GM18870 (cell line): ENCODE results near the gene MTFR2.
"Not testable (repeated sequence)": the region's sequence is repeated elsewhere in the genome, so short reads cannot be mapped to it uniquely, and the experiment has no call there.

Source experiments
- ATAC-seq: cut with Tn5 transposase; IDR thresholded peaks from one replicate; pipeline ENCODE4 v1.9.1; 2021; ENCODE audit warnings: moderate library complexity; ENCODE audit not compliant: unreplicated experiment

The MTFR2 gene

DNA sequence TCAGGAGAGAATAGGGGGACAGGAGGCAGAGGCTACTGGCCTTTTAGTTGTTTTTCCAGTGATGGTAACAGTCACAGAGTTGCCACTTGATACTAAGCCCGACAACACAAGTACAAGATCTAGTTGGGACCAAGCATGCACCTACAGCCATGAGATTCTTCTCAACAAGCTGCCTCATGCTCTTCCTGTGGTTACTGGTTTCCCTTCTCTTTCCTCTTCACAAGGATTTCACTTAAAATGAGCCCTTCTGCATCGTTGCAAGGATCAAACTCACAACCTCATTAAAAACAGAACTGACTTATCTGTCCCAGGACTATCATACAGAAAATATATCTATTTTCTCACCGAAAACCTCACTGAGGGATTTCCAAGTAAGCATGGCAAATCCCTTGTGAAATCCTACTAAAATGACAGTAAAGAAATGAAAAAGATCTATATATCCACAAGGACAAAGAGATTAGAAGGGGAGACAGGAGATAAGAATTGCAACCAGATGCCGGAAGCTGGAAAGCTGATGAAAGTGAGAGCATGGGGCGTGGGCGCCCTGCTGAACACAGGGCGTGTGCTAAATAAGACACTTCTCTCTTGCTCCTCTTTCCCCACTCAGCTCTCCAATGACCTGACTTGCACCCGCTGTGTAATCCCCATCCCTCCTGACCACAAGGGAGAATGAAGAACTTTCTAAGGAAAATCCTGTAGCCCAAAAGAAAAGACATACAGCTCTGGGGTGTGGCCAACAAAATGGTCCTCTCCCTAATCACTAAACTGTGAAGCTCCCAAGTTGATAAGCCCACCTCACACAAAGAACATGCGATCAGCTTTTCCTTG lies 13.4 kb downstream of the MTFR2 start:
- ATAC-seq: no peak

DNA sequence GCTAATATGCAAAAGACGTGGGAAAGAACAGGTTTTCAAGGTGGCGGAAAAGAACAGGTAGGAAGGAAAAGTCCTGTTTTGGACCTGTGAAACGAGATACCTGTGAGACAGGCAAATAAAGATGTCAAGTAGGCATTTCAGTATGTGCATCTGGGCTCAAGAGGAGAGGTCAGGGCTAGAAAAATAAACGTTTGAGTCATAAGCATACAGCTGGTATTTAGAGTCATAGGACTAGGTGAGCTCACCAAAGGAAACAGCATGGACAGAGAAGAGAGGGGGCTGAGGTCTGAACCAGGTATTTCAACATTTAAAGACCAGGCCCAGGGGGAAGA lies 14.9 kb downstream of the MTFR2 start:
- ATAC-seq: no peak

DNA sequence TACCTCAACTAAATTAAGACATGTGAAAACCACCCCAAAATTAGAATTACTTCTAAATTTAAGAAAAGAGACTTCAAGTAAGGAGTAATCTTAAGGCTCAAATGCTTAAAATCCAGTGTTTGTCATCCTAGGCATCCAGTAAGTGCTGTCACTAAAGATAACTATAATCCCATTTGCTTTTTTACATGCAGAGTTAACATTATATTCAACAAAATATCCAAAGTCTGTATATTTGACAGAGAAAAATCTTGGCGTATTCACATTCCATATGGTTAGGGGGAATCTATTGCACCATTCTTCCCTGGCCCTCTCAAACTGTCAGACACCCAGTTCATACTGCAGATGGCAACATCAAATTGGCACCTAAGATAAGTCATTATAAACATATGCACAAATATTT lies 17.4 kb downstream of the MTFR2 start:
- ATAC-seq: no peak

DNA sequence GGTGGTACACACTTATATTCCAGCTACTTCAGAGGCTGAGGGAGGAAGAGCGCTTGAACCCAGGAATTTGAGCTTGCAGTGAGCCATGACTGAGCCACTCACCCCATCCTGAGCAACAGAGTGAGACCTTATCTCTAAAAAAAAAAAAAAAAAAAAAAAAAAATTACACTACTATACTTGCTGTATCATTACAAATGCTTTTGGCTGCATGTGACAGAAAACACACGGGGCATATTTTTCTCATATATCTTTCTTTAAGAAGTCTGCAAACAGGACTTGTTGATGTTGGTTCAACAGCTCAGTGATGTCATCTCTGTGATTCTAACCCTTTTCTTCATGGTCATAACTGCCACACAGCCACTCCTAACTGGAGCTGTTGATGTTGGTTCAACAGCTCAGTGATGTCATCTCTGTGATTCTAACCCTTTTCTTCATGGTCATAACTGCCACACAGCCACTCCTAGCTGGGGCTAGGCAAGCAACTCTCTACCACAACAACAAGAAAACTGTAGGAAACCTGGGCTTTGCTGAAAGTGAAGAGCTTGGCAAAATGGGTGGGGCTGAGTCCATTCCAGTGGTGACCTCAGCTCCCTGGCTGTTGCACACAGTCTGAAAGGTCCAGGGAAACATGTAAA lies 19.8 kb downstream of the MTFR2 start:
- no peak for ATAC-seq

DNA sequence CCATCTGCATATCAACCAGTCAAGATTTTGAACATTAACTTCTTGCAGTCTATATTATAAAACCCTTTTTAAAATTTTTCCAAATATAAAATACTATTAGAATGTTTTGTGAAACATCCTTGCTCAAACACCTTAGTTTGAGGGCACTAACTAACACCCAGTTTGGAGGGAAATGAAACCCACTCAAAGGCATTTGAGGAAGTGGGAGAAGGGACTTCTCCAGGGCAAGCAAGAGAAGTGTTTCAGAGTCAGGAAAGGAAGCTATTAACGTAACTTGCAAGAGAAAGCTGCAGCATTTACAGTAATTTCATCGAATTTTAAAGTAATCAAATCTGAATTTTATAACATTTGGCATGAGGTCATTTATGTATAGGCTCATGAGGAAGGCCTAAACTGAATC lies 21.3 kb downstream of the MTFR2 start:
- no peak for ATAC-seq

DNA sequence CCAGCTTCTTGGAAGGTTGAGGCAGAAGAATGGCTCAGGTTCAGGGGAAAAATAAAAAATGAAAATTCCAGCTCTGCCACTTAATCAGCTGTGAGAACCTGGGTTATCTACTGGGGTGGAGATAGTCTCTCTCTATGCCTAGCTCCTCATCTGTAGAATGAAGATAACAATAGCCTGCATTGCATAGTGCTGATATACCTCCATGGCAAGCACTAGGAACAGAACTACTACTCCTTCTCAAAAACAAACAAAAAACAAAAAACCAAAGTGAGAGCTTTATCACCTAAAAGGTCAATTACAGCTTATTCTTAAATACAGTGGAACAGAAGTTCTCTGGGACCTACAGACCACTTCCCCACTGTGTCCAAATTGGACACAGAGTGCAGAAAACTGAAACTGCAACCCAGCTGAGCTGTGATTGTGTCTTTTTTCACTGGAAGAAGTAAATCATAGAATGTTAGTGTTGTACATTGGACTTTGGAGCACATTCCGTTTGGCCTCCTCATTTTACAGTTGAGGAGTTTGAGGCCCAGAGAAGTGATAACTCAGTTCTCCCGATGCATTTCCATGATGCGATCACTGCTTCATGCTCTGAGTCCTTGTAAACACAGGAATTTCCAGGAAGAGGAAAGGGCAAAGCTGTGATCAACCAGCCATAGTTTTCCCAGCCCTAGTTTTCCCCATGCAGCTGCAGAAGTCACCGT lies 23.3 kb downstream of the MTFR2 start:
- ATAC-seq: peak; percentile 27

DNA sequence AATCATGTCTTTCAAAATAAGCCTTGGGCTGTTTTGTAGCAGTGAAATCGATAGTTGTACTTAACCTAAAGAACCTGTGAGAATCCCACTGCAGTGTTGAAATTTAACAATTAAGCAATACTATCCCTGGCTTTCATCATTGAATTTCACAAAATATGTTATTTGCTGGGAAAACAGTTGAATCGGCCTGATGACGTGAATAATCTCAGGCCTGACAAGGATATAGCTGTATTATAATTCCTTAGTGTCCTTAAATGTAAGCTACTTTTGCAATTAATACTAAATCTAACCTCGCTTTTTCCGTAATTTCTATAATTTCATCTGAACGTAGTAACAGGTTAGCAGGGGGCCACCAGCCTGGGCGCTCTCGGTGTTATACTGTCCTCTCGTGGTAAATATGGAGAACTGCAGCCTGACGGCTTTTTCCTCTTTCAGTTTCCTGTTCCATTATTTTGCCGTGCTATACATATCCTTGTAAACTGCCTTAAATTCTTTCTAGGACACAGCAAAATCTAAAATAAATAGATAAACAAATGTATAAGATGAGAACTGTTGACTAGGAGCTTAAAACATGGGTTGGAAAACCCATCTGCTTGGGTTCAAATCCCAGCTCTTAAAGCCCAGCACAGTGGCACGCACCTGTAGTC lies 24.0 kb downstream of the MTFR2 start:
- ATAC-seq: peak; percentile 62

DNA sequence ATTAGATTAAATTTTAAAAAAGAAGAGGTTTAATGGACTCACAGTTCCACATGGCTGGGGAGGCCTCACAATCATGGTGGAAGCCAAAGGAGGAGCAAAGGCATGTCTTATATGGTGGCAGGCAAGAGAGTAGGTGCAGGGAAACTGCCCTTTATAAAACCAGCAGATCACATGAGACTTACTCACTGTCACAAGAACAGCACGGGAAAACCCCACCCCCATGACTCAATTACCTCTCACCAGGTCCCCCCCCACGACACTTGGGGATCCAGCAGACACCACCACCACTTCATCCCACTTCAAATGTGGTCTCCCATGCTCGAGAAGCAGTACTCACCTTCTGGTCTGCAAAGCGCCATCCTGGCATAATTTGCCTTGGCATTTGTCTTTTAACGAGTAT lies 24.6 kb downstream of the MTFR2 start:
- no peak for ATAC-seq

DNA sequence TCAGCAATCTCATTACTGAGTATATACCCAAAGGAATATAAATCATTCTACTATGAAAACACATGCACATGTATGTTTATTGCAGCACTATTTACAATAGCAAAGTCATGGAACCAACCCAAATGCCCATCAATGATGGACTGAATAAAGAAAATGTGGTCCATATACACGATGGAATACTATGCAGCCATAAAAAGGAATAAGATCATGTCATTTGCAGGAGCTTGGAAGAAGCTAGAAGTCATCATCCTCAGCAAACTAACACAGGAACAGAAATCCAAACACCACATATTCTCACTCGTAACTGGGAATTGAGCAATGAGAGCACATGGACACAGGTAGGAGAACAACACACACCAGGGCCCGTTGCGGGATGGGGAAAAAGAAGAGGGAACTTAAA lies 25.1 kb downstream of the MTFR2 start:
- ATAC-seq: not testable (repeated sequence)

DNA sequence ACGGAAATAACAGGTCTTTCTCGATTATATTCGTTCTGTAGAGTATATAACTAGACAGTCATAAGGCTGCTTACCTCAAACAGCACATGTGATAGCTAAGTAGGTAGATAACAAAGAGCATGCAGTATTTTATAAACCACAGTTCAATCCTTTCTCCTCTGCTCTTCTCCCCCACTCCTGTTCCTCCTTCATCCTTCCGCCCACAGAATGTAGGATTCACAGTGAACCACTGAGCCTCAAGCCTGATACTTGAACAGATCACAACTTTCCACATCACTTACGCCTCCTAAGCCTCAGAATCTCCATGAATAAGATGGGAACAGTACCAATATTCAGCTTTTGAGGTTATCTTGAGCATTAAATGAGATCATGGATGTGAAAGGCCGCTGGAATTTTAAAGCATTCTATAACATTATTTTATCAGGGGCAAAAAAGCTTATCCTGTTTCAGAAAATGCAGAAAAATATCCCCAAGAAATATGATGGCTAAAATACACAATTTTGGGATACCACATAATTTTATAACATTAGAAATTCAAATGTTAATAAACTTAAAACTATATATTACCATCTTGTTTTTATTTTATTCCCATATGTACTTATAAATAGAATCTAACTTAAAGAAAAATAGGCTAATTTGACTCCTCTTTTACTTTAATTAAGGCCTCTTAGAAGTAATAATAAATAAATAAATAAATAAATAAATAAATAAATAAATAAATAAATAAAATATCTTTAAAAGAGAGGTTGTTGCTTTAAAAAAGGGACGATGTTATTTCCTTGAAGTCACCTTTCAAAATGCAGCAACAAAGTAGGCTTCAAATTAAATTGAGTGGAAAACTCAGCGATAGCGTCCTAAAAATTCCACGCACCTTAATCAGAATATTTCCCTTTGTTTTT lies 33.4 kb downstream of the MTFR2 start:
- ATAC-seq: no peak

DNA sequence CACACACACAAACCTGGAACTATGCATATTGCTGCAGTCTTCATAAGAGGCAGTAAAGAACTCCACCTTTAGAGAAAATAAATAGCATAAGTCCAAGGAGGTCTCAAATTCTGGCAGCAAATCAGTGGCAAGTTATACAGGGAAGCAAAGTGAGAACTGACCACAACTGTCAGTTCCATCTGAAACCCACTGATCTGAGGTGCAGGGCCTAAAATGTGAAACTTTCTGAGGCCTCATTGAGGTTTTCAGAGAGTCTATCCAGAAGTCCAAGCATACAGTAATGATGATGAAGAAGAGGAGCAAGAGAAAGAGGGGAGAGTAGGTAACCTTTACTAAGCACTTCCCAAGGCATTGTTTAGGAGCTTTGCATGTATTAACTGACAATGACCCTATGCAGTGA lies 36.3 kb downstream of the MTFR2 start:
- ATAC-seq: no peak

DNA sequence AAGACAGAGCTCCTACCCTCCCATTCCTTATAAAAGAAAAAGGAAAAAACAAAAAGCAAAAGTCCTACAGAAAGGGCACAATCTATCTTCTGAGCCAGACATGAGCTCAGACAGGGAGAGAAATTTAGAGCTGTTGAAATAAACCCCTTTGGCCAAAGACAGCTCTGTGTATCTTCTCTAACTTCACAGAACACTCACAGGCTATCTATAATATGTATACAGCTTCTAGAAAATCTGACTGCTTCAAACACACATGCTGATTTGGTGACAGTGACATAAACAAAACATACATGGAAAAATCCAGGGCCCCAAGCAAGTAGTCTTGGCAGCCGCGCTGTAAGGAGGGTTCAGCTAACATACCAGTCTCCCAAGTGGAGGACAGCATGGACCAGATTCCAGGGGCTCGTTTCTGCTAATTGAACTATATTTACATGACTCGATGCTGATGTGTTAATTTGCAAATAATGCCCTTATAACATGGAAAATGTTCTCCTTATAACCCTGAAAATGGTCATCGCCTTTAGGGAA lies 37.0 kb downstream of the MTFR2 start:
- no peak for ATAC-seq

DNA sequence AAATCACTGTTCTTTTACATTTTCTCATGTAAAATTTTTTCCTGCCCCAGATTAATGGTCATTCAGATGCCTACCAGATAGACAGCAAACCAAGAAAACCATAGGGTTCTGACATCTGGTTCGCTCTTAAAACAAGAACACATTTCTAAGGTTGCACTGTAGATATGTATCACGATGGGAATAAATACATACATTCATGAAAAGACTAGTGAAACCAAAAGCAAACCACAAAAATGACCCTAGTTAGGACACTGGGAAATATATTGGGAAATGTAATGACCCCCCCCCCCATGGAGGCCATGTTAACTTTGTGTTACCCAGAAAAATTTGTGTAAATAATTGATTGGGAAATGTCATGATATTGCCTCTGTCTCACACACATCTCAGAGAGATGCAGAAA lies 37.5 kb downstream of the MTFR2 start:
- ATAC-seq: no peak

DNA sequence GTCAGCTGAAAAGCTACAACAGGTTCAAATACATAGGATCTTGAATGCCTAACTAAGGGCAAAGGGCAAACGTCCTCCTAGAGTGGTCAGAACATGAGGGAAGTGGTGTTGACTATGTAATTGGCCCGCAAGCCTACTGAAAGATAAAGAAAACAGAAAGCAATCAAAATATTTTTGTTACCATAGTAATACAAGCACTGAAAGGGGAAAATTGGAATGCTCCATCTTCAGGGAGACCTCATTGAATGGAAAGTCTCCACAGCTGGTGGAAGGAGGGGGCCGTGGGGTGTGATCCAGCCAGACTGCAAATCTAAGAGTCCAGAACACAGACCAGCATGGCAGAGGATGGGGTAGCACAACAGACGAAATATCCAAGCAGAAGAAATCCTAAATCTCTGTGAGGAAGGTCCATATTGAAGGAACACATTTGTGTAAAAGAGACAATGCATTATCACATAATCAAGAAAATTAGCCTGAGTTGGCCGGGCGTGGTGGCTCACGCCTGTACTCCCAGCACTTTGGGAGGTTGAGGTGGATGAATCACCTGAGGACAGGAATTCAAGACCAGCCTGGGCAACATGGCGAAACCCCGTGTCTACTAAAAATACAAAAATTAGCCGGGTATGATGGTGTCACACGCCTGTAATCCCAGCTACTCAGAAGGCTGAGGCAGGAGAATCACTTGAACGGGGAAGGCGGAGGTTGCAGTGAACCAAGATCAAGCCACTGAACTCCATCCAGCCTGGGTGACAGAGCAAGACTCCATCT lies 39.5 kb downstream of the MTFR2 start:
- ATAC-seq: no peak

DNA sequence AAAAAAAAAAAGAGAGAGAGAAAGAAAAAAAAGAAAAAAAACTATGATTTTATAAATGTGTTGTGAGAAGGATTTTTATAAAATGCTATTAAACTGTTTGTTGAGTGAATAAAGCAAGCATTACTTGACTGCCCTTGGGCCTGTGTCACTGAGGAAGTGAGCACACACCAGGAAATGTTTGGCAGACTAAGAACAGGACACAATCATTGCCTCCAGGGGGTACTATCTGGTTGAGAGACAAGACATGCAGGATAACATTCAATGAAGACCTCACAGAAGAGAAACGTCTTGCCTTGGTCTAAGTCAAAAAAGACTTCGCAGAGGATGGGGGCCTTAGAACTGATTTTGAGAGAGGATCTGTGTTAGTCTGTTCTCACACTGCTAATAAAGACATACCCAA lies 40.6 kb downstream of the MTFR2 start:
- ATAC-seq: no peak

DNA sequence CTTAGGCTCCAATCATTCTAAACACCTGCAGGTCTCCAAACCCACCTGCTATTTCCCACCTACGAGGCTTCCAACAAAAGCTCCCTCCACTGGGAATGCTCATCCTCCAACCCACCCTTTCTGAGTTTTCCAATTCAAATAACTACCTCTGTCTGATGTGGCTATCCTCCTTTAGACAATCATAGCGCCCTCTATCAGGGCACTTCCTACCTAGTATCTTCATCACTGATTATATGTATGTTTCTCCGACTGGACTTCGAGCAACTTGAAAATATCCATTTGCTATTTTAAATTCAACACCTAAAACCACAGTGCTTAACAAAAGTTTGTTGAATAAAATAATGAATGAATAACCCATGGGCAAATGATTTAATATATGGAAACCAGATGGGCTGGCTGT lies 41.3 kb downstream of the MTFR2 start:
- ATAC-seq: no peak

DNA sequence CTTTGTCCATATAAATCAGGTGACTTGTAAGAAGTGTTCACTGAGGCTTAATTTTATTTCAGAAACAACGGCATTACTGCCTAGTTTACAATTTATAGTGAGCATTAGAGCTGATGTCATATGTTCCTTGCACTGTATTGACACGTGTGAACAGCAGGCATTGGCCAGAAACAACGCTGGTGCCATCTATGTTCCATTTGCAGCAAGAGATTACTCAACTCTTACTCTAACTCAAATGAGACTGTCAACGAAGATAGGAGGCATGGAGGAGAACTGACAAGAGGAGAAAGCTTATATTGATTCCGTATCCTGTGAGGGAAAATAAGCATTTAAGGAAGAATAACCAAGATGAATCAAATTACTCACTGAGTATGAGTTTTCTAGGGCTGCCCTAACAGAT lies 48.4 kb downstream of the MTFR2 start:
- ATAC-seq: no peak

DNA sequence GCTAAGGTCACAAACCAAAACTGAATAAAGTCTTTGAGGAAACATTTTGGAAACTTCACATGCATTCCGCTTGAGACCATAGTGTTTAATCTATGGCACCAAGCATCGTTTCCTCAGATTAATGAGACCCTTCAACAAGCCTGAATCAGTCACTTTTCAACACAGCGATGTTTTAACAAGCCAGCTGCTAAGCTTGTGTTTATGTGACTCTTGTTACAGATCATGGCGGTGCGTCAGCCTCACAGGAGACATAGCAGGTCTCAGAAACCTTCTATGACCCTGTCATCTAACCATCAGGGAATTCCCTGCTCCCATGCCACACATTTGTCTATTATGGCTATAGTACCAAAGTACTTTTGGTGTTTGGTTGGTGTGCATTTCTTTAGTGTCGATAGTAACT lies 57.2 kb downstream of the MTFR2 start:
- ATAC-seq: no peak

DNA sequence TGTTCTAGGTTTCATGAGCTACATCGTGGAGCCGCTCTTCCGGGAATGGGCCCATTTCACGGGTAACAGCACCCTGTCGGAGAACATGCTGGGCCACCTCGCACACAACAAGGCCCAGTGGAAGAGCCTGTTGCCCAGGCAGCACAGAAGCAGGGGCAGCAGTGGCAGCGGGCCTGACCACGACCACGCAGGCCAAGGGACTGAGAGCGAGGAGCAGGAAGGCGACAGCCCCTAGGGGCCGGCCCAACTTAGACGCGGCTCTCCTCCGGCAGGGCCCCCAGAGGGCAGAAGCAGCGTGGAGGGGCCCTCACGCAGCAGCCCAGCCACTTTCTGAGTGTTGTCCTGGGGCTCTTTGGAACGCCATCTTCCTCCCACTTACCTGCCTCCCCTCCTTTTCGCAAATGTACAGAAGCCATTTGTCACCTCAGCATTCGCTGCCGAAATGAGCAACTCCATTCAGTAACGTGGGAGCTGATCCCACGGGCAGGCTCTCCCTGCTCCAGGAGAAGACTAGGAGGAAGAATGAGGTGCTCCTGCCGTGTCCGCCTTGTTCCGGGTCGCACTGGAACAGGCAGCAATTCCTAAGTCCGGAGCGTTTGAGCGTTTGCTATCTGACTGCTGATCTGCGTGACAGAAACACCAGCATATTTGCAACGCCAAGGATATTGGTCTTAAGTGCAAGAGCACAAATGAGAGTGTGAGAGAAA lies 58.4 kb downstream of the MTFR2 start:
- ATAC-seq: no peak
